Measurements from ENCODE around the gene NEUROD2.

NEUROD2 gene

GRCh38 chr17:39618956-39619785 lies 11.5 kb upstream of the NEUROD2 start:
- no peak for DNase-seq

- DNase-seq: no peak
Observed at GRCh38 chr17:39618246-39618913, 10.7 kb upstream of the NEUROD2 start.

- DNase-seq: peak in 40 of 56 donors; percentile 7 to 73 (median 39)
Observed at GRCh38 chr17:39617446-39618245, 9.9 kb upstream of the NEUROD2 start.

- no peak for DNase-seq
Observed at GRCh38 chr17:39617100-39617445, 9.4 kb upstream of the NEUROD2 start.

GRCh38 chr17:39615434-39615833 lies 7.7 kb upstream of the NEUROD2 start:
- DNase-seq: no peak

- DNase-seq: no peak
Observed at GRCh38 chr17:39614545-39615157, 6.9 kb upstream of the NEUROD2 start.

- no peak for DNase-seq
Observed at GRCh38 chr17:39612935-39613464, 5.3 kb upstream of the NEUROD2 start.

- no peak for DNase-seq
Observed at GRCh38 chr17:39612291-39612894, 4.7 kb upstream of the NEUROD2 start.

- DNase-seq: no peak
Observed at GRCh38 chr17:39611401-39612112, 3.8 kb upstream of the NEUROD2 start.

- DNase-seq: no peak
Observed at GRCh38 chr17:39609416-39610025, 1.8 kb upstream of the NEUROD2 start.

- DNase-seq: peak in 3 of 56 donors; percentile 17 to 59 (median 34)
Observed at GRCh38 chr17:39608142-39608981, 642 bp upstream of the NEUROD2 start.

GRCh38 chr17:39607057-39607850 lies 466 bp downstream of the NEUROD2 start:
- DNase-seq: peak in 1 of 56 donors; percentile 16

- DNase-seq: no peak
Observed at GRCh38 chr17:39606434-39607056, 1.2 kb downstream of the NEUROD2 start.

- no peak for DNase-seq
Observed at GRCh38 chr17:39605492-39606433, 2.0 kb downstream of the NEUROD2 start.

GRCh38 chr17:39604911-39605491 lies 2.7 kb downstream of the NEUROD2 start:
- DNase-seq: no peak
